CD4-positive, alpha-beta T cell treated with Interleukin-6 for 4 hours (primary cell): ENCODE measurements around the gene PSMB4.
A peak's percentile ranks its signal among the peaks of the same experiment; 100 is the strongest.

ENCODE experiments used
- DNase-seq: peaks from one replicate; pipeline ENCODE4 v3.0.0-alpha.2; 2020; ENCODE audit warnings: mixed read lengths

PSMB4 gene

DNA sequence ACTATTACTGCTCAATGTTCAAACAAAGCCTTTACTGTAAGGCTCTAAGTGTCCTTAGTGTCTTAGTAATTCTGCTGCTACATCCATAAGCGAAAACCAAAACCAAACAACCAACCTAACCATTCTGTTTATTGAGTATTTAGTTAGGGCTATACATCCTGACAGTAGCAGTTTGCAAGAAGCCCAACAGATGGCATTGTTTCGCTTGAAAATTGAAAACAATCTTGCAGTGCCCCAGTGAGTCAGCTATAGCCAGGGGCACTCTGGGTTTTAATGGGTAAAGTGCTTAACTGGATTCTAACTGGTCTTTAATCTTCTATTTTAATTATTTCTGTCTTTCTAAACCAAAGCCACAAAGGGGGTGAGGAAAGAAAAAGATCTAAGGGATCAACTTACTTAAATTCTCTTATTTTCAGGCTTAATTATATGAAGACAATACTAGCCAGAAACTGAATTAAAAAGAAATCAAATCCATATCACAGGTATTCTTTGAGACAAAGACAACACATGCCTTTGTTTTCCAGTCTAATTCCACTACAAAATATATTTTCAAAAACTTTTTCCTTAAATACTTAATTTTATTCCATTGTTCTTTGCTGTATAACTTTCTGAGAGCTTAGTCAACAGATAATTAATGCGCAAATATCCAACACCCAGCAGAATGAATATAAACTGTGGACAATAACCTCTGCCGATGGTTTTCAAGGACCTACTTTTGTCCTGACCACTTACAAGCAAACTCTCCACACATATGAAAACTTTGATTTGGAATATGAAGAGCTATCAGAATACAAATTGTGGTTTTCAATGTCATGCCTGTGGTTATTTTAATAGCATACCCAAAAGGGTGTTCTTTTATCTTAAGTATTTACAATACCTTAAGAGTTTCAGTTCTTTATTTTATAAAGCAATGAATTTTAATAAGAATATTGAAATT lies 44.7 kb downstream of the PSMB4 start:
- peak; percentile 73 for DNase-seq

DNA sequence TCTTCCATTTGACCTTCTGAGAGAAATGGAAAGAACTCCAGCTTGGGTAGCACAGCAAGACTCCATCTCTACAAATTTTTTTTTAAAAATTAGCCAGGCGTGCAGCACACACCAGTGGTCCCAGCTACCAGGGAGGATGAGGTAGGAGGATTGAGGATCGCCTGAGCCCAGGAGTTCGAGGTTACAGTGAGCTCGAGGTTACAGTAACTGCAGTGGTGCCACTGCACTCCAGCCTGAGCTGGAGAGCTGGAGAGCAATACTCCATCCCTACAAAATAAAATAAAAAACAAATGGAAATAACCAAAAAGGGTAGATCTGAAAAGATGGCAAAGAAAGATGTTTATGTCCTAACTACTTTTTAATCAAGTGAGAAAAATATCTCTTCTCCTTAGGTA lies 45.4 kb downstream of the PSMB4 start:
- DNase-seq: no peak

DNA sequence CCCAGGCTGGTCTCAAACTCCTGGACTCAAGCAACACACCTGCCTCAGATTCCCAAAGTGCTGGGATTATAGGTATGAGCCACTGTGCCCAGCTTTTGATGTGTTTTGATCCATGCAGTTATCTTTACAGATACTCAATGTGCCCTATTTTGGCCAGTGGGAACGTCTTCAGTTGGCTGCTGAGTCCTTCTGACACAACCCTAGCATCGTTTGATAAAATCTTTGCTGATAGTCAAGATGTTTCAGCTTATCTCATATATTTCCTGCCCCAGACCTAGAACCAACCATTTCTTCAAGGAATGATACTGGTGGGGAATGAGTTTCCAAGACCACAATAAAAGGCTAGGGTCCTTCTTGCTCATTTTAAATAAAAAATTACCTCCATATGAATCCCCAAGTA lies 48.3 kb downstream of the PSMB4 start:
- no peak for DNase-seq
